Measurements from ENCODE around the gene PDE3B. TPM values are rescaled to one million over a fixed set of nuclear protein-coding genes. Genes with fewer than 3 reads are reported as not detected.

Gene PDE3B
- total and polyA plus RNA-seq, 9 of the 15 experiments (the other 6 are each of a cell fraction or from before 2014, with no cell fraction given), result 2.3 to 22.5 (median 12.2) TPM

DNA sequence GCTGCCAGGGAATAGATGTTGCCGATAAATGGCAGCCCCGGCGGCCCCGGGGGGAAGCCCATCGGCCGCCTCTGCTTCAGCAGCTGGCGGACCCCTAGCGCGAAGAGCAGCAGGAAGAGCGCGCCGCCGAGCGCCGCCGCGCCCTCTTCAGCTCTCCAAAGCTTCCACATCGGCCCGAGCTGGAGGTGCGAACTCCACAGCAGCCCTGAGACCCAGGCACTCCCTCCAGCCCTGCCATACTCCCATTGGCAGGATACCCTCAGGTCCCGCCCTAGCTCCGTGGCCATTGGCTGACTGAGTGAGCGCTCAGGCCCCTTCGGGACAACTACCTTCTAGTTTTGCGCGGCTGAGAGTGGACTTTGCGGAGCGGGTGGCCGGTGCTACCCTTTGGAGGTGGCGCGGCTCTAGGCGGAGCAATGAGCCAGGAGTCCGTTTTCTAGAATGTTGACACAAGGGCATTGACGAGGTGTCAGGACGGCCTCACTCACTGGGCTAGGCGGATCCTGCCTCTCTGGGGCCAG is 248.5 kb downstream of the PDE3B start, which contains the start of gene CYP2R1 (continued):
- no peak for TF ChIP-seq PREB (CRISPR knock-in tag; IDR thresholded peaks at IDR 0.05)
- TF ChIP-seq TBP (optimal IDR thresholded peaks at IDR 0.05; ENCODE audit: low read depth, low read length), result peak; percentile 67
- TF ChIP-seq NR2C2 (CRISPR knock-in tag; IDR thresholded peaks at IDR 0.05), result no peak
- TF ChIP-seq NR2C2 (tag; IDR thresholded peaks at IDR 0.05), result peak; percentile 42; the same call in 1 of the 2 replicates
- no peak for TF ChIP-seq RBM34 (IDR thresholded peaks at IDR 0.05; ENCODE audit: borderline replicate concordance, insufficient read depth, low read length)
- TF ChIP-seq U2AF1 (optimal IDR thresholded peaks at IDR 0.05; ENCODE audit: low read depth, low read length), result peak; percentile 24
- peak; percentile 78; the same call in 1 of the 2 replicates for TF ChIP-seq CTBP1 (IDR thresholded peaks at IDR 0.05; ENCODE audit: borderline replicate concordance)
- no peak for TF ChIP-seq CEBPB (tag; IDR thresholded peaks at IDR 0.05)
- TF ChIP-seq NFYB (IDR thresholded peaks at IDR 0.05; ENCODE audit: extremely low read depth, insufficient read length), result peak; percentile 88
- TF ChIP-seq IRF1 (CRISPR knock-in tag; IDR thresholded peaks at IDR 0.05; ENCODE audit: borderline replicate concordance), result no peak
- TF ChIP-seq HBP1 (CRISPR knock-in tag; IDR thresholded peaks at IDR 0.05), result no peak
- no peak for TF ChIP-seq MXD1 (CRISPR knock-in tag; IDR thresholded peaks at IDR 0.05; ENCODE audit: borderline replicate concordance, poor library complexity, severe bottlenecking)
- TF ChIP-seq NFIC (IDR thresholded peaks at IDR 0.05), result 0 out of 2 replicates have a peak, but pooled peaks have one; percentile 51
- peak; percentile 93 for TF ChIP-seq L3MBTL2 (IDR thresholded peaks at IDR 0.05)
- TF ChIP-seq KLF10 (CRISPR knock-in tag; IDR thresholded peaks at IDR 0.05), result no peak
- TF ChIP-seq ZFP30 (CRISPR knock-in tag; IDR thresholded peaks at IDR 0.05; ENCODE audit: borderline replicate concordance), result no peak
- TF ChIP-seq ZEB2 (IDR thresholded peaks at IDR 0.05), result no peak
- no peak for TF ChIP-seq MAFG (tag; conservative IDR thresholded peaks at IDR 0.05)
- TF ChIP-seq ATF7 (IDR thresholded peaks at IDR 0.05), result peak; percentile 59
- TF ChIP-seq, protein P1, sequence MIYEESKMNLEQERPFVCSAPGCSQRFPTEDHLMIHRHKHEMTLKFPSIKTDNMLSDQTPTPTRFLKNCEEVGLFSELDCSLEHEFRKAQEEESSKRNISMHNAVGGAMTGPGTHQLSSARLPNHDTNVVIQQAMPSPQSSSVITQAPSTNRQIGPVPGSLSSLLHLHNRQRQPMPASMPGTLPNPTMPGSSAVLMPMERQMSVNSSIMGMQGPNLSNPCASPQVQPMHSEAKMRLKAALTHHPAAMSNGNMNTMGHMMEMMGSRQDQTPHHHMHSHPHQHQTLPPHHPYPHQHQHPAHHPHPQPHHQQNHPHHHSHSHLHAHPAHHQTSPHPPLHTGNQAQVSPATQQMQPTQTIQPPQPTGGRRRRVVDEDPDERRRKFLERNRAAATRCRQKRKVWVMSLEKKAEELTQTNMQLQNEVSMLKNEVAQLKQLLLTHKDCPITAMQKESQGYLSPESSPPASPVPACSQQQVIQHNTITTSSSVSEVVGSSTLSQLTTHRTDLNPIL (CRISPR knock-in tag; IDR thresholded peaks at IDR 0.05), result no peak
- no peak for TF ChIP-seq KAT2B (IDR thresholded peaks at IDR 0.05; ENCODE audit: low read depth, low read length)
- no peak for TF ChIP-seq SRSF9 (IDR thresholded peaks at IDR 0.05; ENCODE audit: borderline replicate concordance, low read depth, low read length)
- TF ChIP-seq SRF (CRISPR knock-in tag; IDR thresholded peaks at IDR 0.05), result 0 out of 4 replicates have a peak, but pooled peaks of 1 of the 2 experiments have one; percentile 32
- no peak for TF ChIP-seq PML (IDR thresholded peaks at IDR 0.05; ENCODE audit: low read length)
- peak; percentile 82 for TF ChIP-seq HNRNPLL (IDR thresholded peaks at IDR 0.05; ENCODE audit: low read depth, low read length, poor library complexity, severe bottlenecking)

Data from K562 (cell line).